Brain microvascular endothelial cell (primary cell): ENCODE data around the gene PSMD12.
"Not testable (repeated sequence)": the region's sequence is repeated elsewhere in the genome, so short reads cannot be mapped to it uniquely, and the experiment has no call there.

Source experiments
- DNase-seq: peaks from one replicate; pipeline ENCODE4 v3.0.0-alpha.2; 2020
- H3K27ac ChIP-seq: fragments of 250-450 bp; sonication (Bioruptor Pico); 2 replicates; pipeline ENCODE4 v1.5.1; 2020; ENCODE audit warnings: mild to moderate bottlenecking, moderate library complexity
- H3K27me3 ChIP-seq: fragments of 250-450 bp; sonication (Bioruptor Pico); replicated peaks from 2 replicates; pipeline ENCODE4 v1.5.1; 2020; ENCODE audit warnings: mild to moderate bottlenecking
- H3K36me3 ChIP-seq: fragments of 250-450 bp; sonication (Bioruptor Pico); replicated peaks from 2 replicates; pipeline ENCODE4 v1.5.1; 2020; ENCODE audit warnings: mild to moderate bottlenecking
- H3K4me3 ChIP-seq: 2 replicates; pipeline ENCODE4 v1.5.1; 2011; ENCODE audit warnings: low read depth, mild to moderate bottlenecking, control low read depth, low read length, moderate library complexity
- in situ Hi-C: cut with HindIII; loops from 2 replicates; pipeline ENCODE4 v1.10.0; 2017; ENCODE audit warnings: low sequenced_read_pairs, low pct_ligation_motif_present
- TF ChIP-seq, protein P1 (sequence below): IDR thresholded peaks from 2 replicates; pipeline ENCODE4 v1.5.1; 2011; ENCODE audit warnings: low read depth, mild to moderate bottlenecking, moderate library complexity, low read length, control low read depth, inconsistent platforms; ENCODE audit errors: missing control alignments

The PSMD12 gene

DNA sequence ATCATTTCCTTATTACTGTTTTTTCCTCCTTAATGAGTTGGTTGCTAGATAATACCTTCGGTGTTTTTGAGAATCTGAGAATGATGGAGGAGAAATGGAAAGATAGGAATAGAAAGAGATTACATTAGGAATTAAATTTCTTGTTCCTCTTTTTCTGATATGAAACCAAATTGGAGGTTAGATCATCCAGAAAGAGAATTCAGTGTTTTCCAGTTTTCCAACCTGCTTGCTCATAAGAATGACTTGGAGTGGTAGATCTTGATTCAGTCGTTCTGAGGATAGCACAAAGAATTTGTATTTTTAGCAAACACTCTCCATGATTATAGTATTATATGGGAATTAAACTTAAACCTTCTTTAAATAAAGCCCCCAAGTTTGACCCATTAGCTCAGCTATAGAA lies 46.6 kb upstream of the PSMD12 start:
- Histone ChIP-seq H3K36me3 (no peaks in the 10 kb centered on the region), H3K27ac (no peak overlapping the region), H3K4me3 (no peak overlapping the region), H3K27me3 (no peaks in the 10 kb centered on the region)
- DNase-seq: no peak
- TF ChIP-seq, protein P1, sequence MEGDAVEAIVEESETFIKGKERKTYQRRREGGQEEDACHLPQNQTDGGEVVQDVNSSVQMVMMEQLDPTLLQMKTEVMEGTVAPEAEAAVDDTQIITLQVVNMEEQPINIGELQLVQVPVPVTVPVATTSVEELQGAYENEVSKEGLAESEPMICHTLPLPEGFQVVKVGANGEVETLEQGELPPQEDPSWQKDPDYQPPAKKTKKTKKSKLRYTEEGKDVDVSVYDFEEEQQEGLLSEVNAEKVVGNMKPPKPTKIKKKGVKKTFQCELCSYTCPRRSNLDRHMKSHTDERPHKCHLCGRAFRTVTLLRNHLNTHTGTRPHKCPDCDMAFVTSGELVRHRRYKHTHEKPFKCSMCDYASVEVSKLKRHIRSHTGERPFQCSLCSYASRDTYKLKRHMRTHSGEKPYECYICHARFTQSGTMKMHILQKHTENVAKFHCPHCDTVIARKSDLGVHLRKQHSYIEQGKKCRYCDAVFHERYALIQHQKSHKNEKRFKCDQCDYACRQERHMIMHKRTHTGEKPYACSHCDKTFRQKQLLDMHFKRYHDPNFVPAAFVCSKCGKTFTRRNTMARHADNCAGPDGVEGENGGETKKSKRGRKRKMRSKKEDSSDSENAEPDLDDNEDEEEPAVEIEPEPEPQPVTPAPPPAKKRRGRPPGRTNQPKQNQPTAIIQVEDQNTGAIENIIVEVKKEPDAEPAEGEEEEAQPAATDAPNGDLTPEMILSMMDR: no peak
- in situ Hi-C loops: no loop called here

DNA sequence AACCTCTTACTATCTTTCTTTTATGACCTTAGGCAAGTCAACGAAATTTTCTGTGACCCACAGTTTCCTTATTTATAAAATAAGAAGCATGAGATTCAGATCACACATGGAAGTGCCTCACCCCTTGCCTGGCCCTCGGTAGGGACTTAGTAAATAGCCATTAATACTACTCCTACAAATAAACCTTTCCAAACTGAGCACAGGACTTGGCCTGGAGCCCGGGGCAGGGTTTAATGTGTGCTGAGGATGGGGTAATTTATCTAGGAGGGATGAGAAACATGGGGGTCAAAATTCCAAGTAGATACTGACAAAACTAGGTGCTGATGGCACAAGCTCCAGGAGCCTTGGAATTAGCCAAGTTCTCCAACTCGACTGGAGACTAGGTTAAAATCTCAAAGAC lies 45.7 kb upstream of the PSMD12 start:
- Histone ChIP-seq H3K27ac (no peak overlapping the region), H3K4me3 (no peak overlapping the region), H3K36me3 (no peaks in the 10 kb centered on the region), H3K27me3 (no peaks in the 10 kb centered on the region)
- in situ Hi-C loops: no loop called here
- no peak for DNase-seq
- TF ChIP-seq, protein P1: no peak

DNA sequence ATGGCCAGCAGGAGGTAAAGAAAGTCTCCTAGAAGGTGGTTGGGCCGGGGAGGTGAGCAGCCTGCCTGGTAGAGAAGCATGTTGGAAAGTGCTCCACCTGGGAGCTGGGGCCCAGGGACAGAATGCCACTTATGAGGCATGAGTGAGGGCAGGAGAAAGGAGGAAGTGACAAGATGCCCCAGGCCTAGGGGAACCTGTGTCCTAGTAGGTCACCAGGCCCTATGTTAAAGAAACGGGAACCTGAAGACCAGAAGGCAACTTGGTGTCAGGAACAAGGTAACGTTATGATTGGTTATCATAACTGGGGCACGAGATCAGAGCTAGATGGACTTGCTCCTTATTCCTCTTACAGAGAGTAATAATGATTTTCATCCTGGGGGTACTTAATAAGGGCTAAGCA lies 45.0 kb upstream of the PSMD12 start:
- Histone ChIP-seq H3K4me3 (no peak overlapping the region), H3K27me3 (no peaks in the 10 kb centered on the region), H3K36me3 (no peaks in the 10 kb centered on the region), H3K27ac (no peak overlapping the region)
- no peak for DNase-seq
- in situ Hi-C loops: no loop called here
- TF ChIP-seq, protein P1: no peak

DNA sequence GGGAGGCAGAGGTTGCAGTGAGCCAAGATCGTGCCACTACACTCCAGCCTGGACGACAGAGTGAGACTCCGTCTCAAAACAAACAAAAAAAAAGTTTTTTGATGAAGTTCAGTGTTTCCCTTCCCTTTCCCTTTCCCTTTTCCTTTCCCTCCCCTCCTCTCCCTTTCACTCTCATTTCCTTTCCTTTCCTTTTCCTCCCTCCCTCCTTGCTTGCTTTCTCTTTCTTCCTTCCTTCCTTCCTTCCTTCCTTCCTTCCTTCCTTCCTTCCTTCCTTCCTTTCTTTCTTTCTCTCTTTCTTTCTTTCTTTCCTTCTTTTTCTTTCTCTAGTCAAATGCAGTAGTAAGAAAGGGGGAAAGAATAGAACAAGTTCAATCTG lies 42.1 kb upstream of the PSMD12 start:
- H3K4me3 ChIP-seq, H3K27me3 ChIP-seq, in situ Hi-C loops, H3K27ac ChIP-seq, H3K36me3 ChIP-seq, DNase-seq: not testable (repeated sequence)

DNA sequence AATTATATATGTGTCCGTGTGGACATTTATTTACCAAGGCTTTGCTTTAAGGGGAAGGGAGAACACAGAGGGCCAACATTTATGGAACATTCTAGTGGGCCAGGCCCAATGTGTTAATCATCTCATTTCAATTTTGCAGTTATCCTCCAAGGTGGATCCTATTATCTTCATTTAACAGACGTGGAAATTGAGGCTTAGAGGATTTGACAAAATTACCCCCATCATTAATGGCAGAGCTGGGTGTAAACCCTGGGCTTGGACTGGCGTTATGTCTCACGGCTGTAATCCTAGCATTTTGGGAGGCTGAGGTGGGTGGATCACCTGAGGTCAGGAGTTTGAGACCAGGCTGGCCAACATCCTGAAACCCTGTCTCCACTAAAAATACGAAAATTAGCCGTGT lies 37.1 kb upstream of the PSMD12 start:
- H3K27ac ChIP-seq: no peak overlapping the region
- TF ChIP-seq, protein P1: no peak
- no peaks in the 10 kb centered on the region for H3K36me3 ChIP-seq
- no peak overlapping the region for H3K4me3 ChIP-seq
- in situ Hi-C loops: no loop called here
- no peaks in the 10 kb centered on the region for H3K27me3 ChIP-seq
- no peak for DNase-seq

DNA sequence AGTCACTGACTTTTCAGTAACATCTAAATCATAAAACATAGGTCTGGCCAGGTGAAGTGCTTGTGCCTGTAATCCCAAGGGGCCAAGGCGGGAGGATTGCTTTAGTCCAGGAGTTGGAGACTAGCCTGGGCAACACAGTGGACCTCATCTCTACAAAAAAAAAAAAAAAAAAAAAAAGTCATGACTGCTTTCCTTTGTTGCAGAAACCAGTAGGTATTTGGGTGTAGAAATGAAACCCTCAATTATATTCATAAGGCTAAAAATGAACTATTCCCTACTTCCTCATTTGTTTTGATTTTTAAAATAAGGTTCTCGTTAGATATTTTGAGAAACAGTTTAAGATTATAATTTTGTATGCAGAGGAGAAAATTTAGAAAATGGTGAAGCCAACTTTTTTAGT lies 36.7 kb upstream of the PSMD12 start:
- no peak overlapping the region for H3K4me3 ChIP-seq
- no peak for DNase-seq
- in situ Hi-C loops: no loop called here
- H3K27me3 ChIP-seq: no peaks in the 10 kb centered on the region
- H3K36me3 ChIP-seq: no peaks in the 10 kb centered on the region
- TF ChIP-seq, protein P1: no peak
- H3K27ac ChIP-seq: no peak overlapping the region
